PC-3 (cell line): Measurements from ENCODE around the gene ECD.

ENCODE experiments used
- EZH2phosphoT487 ChIP-seq: fragments of 300-600 bp; sonication (generic); IDR thresholded peaks from 2 replicates; pipeline ENCODE4 v1.6.1; 2018; ENCODE audit warnings: mild to moderate bottlenecking, antibody characterized with exemption, low read length, borderline replicate concordance
- TF ChIP-seq, protein P1 (sequence below): fragments of 300-600 bp; sonication (generic); conservative IDR thresholded peaks from 2 replicates; pipeline ENCODE4 v1.5.1; 2017; ENCODE audit warnings: antibody characterized with exemption, low read depth, mild to moderate bottlenecking, low read length

DNA sequence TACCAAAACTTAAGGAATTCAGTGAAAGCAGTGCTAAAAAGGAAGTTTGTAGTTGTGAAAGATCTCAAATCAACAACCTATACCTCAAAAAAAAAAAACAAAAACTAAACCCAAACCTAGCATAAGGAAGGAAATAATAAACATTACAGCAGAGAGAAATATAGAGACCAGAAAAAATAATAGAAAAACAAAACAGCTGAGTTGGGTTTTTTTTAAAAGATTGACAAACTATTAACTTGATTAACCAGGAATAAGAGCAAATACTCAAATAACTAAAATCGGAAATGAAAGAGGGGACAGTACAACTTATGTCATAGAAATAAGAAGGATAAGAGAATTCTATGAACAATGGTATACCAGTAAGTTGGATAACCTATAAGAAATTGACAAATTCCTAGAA, 6.7 kb downstream of the ECD start:
- TF ChIP-seq, protein P1, sequence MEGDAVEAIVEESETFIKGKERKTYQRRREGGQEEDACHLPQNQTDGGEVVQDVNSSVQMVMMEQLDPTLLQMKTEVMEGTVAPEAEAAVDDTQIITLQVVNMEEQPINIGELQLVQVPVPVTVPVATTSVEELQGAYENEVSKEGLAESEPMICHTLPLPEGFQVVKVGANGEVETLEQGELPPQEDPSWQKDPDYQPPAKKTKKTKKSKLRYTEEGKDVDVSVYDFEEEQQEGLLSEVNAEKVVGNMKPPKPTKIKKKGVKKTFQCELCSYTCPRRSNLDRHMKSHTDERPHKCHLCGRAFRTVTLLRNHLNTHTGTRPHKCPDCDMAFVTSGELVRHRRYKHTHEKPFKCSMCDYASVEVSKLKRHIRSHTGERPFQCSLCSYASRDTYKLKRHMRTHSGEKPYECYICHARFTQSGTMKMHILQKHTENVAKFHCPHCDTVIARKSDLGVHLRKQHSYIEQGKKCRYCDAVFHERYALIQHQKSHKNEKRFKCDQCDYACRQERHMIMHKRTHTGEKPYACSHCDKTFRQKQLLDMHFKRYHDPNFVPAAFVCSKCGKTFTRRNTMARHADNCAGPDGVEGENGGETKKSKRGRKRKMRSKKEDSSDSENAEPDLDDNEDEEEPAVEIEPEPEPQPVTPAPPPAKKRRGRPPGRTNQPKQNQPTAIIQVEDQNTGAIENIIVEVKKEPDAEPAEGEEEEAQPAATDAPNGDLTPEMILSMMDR: no peak
- no peak for TF ChIP-seq EZH2phosphoT487
